Tibial nerve (tissue), 4 donors: Measurements from ENCODE around the gene SMARCD3. TPM values are rescaled to one million over a fixed set of nuclear protein-coding genes. Genes with fewer than 3 reads are reported as not detected.
A peak's percentile ranks its signal among the peaks of the same experiment; 100 is the strongest.

Experiments
- DNase-seq, 2 donors: peaks; one replicate each; pipeline ENCODE4 v3.0.0-alpha.2; 2019; ENCODE audit warnings: low spot score in 2 of 2
- H3K27ac ChIP-seq, 4 donors: fragments of 200-600 bp; sonication (generic) in 3 of 4; one replicate each; pipeline ENCODE4 v1.5.1; 2017 to 2019; ENCODE audit warnings: mild to moderate bottlenecking in 1 of 4
- H3K27me3 ChIP-seq, 2 donors: fragments of 200-600 bp; sonication (generic) in 1 of 2; one replicate each; pipeline versions ENCODE4 v1.5.1 to v1.6.0; 2017 to 2019
- H3K36me3 ChIP-seq, 3 donors: fragments of 200-600 bp; sonication (generic); one replicate each; pipeline ENCODE4 v1.5.1; 2018 to 2019
- H3K4me1 ChIP-seq, 4 donors: fragments of 200-600 bp; sonication (generic) in 3 of 4; one replicate each; pipeline ENCODE4 v1.5.1; 2017 to 2019
- H3K4me3 ChIP-seq, 4 donors: fragments of 200-600 bp; sonication (generic) in 3 of 4; one replicate each; pipeline ENCODE4 v1.5.1; 2017 to 2019; ENCODE audit warnings: mild to moderate bottlenecking in 1 of 4, moderate library complexity in 1 of 4
- H3K9me3 ChIP-seq, 4 donors: fragments of 200-600 bp; sonication (generic) in 3 of 4; one replicate each; pipeline ENCODE4 v1.5.1; 2017 to 2019
- CTCF ChIP-seq, 5 experiments: fragments of 200-600 bp in 3 of 5; fragments of 450-650 bp in 2 of 5; sonication (generic) in 3 of 5; IDR thresholded peaks; one replicate each; pipeline ENCODE4 v1.5.1; 2016 to 2019; ENCODE audit warnings: antibody characterized with exemption in 5 of 5, mild to moderate bottlenecking in 3 of 5, moderate library complexity in 2 of 5
- EP300 ChIP-seq, 2 donors: sonication (generic); formaldehyde crosslinking; IDR thresholded peaks; one replicate each; pipeline ENCODE4 v1.6.1; 2017; ENCODE audit warnings: antibody characterized with exemption in 2 of 2, mild to moderate bottlenecking in 1 of 2
- POLR2A ChIP-seq, 2 donors: fragments of 450-650 bp; IDR thresholded peaks; one replicate each; pipeline ENCODE4 v1.6.1; 2017; ENCODE audit warnings: antibody characterized with exemption in 2 of 2, mild to moderate bottlenecking in 2 of 2, moderate library complexity in 2 of 2
- WGBS, 2 donors: methylation state at CpG; one replicate each; pipeline ENCODE4 v1.1.5; 2018; 5-methylcytosine and 5-hydroxymethylcytosine counted together
- total RNA-seq, 4 donors: library from RNA; depleted of rRNA; stranded (reverse); fragments of >200 nt; gene quantifications; one replicate each; pipeline ENCODE4 v1.1.0, GENCODE V29; 2016

The SMARCD3 gene
- total RNA-seq, 4 donors from 2014 or later = 55.5 to 97.2 (median 77.3) TPM

GRCh38 chr7:151250181-151251132 lies 2.0 kb upstream of the SMARCD3 start:
- TF ChIP-seq CTCF (IDR thresholded peaks at IDR 0.05) (no peak), EP300 (IDR thresholded peaks at IDR 0.05) (no peak), POLR2A (IDR thresholded peaks at IDR 0.05) (no peak)
- Histone ChIP-seq H3K4me1 (peaks cover 0 to 69% (median 42%) of the 10 kb centered on the region in 4 donors), H3K4me3 (peak overlapping the region in 2 of 4 donors; percentile 39 to 81), H3K27ac (peak overlapping the region; percentile 85 to 98 (median 93)), H3K36me3 (no peaks in the 10 kb centered on the region), H3K9me3 (no peaks in the 10 kb centered on the region), H3K27me3 (no peaks in the 10 kb centered on the region)
- DNase-seq = no peak
- WGBS, 2 donors = 53 to 59% methylated on average over 7 of the region's 7 CpGs

DNA sequence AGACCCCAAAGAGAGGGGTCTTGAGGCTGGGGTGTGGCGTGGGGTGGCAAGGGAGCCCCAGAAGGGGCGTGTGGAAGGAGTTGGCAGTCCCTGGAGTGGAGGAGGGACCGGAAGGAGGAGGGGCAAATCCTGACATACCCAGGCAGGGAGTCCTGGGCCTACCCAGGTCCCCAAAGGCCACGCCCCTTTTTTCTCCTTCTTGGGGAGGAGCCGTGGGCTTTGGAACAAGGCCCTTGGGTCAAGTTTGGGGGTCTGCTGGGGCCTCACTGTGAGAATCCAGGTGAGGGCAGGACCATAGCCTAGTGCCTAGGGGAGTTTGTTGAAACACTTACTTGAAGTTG lies 1.2 kb upstream of the SMARCD3 start:
- Histone ChIP-seq H3K27me3 (no peaks in the 10 kb centered on the region), H3K4me1 (peaks cover 0 to 77% (median 49%) of the 10 kb centered on the region in 4 donors), H3K27ac (peak overlapping the region; percentile 85 to 98 (median 93)), H3K4me3 (peak overlapping the region; percentile 59 to 81 (median 74)), H3K36me3 (no peaks in the 10 kb centered on the region), H3K9me3 (no peaks in the 10 kb centered on the region)
- DNase-seq = no peak
- TF ChIP-seq POLR2A (IDR thresholded peaks at IDR 0.05) (no peak), CTCF (IDR thresholded peaks at IDR 0.05) (no peak), EP300 (IDR thresholded peaks at IDR 0.05) (no peak)
- WGBS, 2 donors = 5 to 13% methylated on average over 5 of the region's 5 CpGs

GRCh38 chr7:151249034-151249731 lies 689 bp upstream of the SMARCD3 start:
- H3K36me3 ChIP-seq = no peaks in the 10 kb centered on the region
- DNase-seq = peak; percentile 48 to 55
- H3K4me3 ChIP-seq = peak overlapping the region; percentile 59 to 81 (median 74)
- no peaks in the 10 kb centered on the region for H3K27me3 ChIP-seq
- H3K27ac ChIP-seq = peak overlapping the region; percentile 85 to 98 (median 93)
- peaks cover 0 to 82% (median 53%) of the 10 kb centered on the region in 4 donors for H3K4me1 ChIP-seq
- 1% methylated on average over 29 to 41 of the region's 45 CpGs for WGBS, 2 donors
- no peaks in the 10 kb centered on the region for H3K9me3 ChIP-seq
- TF ChIP-seq CTCF (IDR thresholded peaks at IDR 0.05) (no peak), EP300 (IDR thresholded peaks at IDR 0.05) (peak in 1 of 2 donors; percentile 76), POLR2A (IDR thresholded peaks at IDR 0.05) (peak; percentile 32 to 62)

DNA sequence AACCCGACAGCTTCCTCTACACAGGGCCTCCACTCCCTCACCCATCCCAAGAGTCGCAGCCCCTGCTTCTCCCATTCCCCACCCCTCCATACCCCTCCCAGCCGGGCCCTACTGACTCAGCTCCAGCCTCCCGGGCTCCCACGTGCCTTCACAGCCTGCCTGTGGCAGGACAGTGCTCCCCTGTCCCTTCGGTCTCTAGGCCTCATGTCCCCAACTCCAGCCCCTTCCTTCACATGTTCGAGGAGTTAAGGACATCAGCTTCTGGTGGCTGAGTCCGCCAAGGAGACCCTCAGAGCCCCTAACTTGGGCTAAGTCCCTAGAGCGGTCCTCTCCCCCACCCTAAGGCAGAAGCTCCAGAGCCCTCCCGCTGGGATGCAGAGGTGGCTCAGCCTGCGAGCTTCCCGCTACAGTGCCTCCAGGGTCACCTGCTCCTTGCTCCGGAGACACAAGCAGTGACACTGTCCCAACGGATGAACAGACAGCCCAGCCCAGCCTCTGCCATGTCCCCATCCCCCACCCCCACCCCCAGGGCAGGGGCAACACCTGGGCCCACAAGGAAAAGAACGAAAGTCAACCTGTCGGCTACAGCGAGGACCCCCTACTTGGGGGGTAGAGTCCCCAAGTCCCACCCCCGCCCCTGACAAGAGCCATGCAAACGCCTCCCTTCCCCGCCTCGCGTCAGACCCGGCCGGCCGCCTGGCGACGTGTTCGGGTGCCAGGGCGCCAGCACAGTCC lies 716 bp downstream of the SMARCD3 start:
- H3K36me3 ChIP-seq = no peaks in the 10 kb centered on the region
- 2 to 9% methylated on average over 19 to 24 of the region's 29 CpGs for WGBS, 2 donors
- no peak for DNase-seq
- H3K27ac ChIP-seq = peak overlapping the region; percentile 85 to 98 (median 93)
- no peaks in the 10 kb centered on the region for H3K27me3 ChIP-seq
- no peaks in the 10 kb centered on the region for H3K9me3 ChIP-seq
- peaks cover 0 to 91% (median 59%) of the 10 kb centered on the region in 4 donors for H3K4me1 ChIP-seq
- H3K4me3 ChIP-seq = peak overlapping the region; percentile 59 to 81 (median 74)
- TF ChIP-seq EP300 (IDR thresholded peaks at IDR 0.05) = no peak
- TF ChIP-seq CTCF (IDR thresholded peaks at IDR 0.05) = no peak
- no peak for TF ChIP-seq POLR2A (IDR thresholded peaks at IDR 0.05)
